Left kidney (tissue), 2 donors: ENCODE results near the gene BRMS1. TPM values are rescaled to one million over a fixed set of nuclear protein-coding genes. Genes with fewer than 3 reads are reported as not detected.

Experiments used
- DNase-seq: peaks from one replicate; pipeline ENCODE4 v3.0.0-alpha.2; 2013
- polyA plus RNA-seq: library from polyadenylated mRNA; unstranded; fragments of 120-200 nt; gene quantifications from one replicate; pipeline ENCODE4 v1.2.1, GENCODE V29; 2013; ENCODE audit not compliant: insufficient read length

BRMS1 gene
- polyA plus RNA-seq, 1 donor, result 29.6 TPM

GRCh38 chr11:66338276-66339161 is 6.4 kb downstream of the BRMS1 start:
- no peak for DNase-seq

- DNase-seq, result no peak
These were observed 7.6 kb downstream of the BRMS1 start for GRCh38 chr11:66337103-66337899.

- no peak for DNase-seq
These were observed 8.4 kb downstream of the BRMS1 start, which contains the start of gene RIN1 for GRCh38 chr11:66336234-66337102. Gene RIN1 (minus strand): TSS chr11:66336434. CDS start chr11:66336402, 32 bp downstream.

- DNase-seq, result no peak
These were observed 9.2 kb downstream of the BRMS1 start for GRCh38 chr11:66335531-66336233.

- no peak for DNase-seq
These were observed 10.1 kb downstream of the BRMS1 start for GRCh38 chr11:66334605-66335442.

- no peak for DNase-seq
These were observed 10.9 kb downstream of the BRMS1 start for GRCh38 chr11:66333896-66334604.

- DNase-seq, result no peak
These were observed 11.6 kb downstream of the BRMS1 start for GRCh38 chr11:66333220-66333877.

GRCh38 chr11:66332371-66333219 is 12.3 kb downstream of the BRMS1 start:
- DNase-seq, result no peak

- no peak for DNase-seq
These were observed 13.1 kb downstream of the BRMS1 start for GRCh38 chr11:66331542-66332370.

GRCh38 chr11:66330931-66331330 is 14.0 kb downstream of the BRMS1 start:
- DNase-seq, result no peak

GRCh38 chr11:66329165-66329673 is 15.7 kb downstream of the BRMS1 start:
- DNase-seq, result no peak

GRCh38 chr11:66328302-66329144 is 16.4 kb downstream of the BRMS1 start:
- no peak for DNase-seq

- no peak for DNase-seq
These were observed 16.9 kb downstream of the BRMS1 start for GRCh38 chr11:66328031-66328301.

GRCh38 chr11:66327171-66328030 is 17.5 kb downstream of the BRMS1 start:
- DNase-seq, result no peak
